ENCODE results near the gene UBE2E3. TPM values are rescaled to one million over a fixed set of nuclear protein-coding genes. Genes with fewer than 3 reads are reported as not detected.

The UBE2E3 gene
- total RNA-seq, 3 donors from 2014 or later, result 58.4 to 98.7 (median 77.0) TPM

- Histone ChIP-seq H3K36me3 (no peaks in the 10 kb centered on the region), H3K4me3 (no peak overlapping the region), H3K27me3 (no peaks in the 10 kb centered on the region), H3K27ac (no peak overlapping the region), H3K4me1 (no peaks in the 10 kb centered on the region), H3K9me3 (no peaks in the 10 kb centered on the region)
- intact Hi-C loops (cut with DNase I; ENCODE audit: low total_unique reads), result no loop called here
- TF ChIP-seq POLR2A (IDR thresholded peaks at IDR 0.05), result no peak
- no peak for TF ChIP-seq POLR2AphosphoS5 (IDR thresholded peaks at IDR 0.05)
- no peak for TF ChIP-seq CTCF (IDR thresholded peaks at IDR 0.05)
- DNase-seq (ENCODE audit: low spot score in 2 of 2), result no peak
Measured at GRCh38 chr2:180952731-180953336, 27.6 kb upstream of the UBE2E3 start.

- no peak overlapping the region for H3K27ac ChIP-seq
- no peak for DNase-seq (ENCODE audit: low spot score in 2 of 2)
- TF ChIP-seq POLR2A (IDR thresholded peaks at IDR 0.05) (no peak), CTCF (IDR thresholded peaks at IDR 0.05) (no peak)
- H3K4me1 ChIP-seq, result no peaks in the 10 kb centered on the region
- no peaks in the 10 kb centered on the region for H3K36me3 ChIP-seq
- intact Hi-C loops (cut with DNase I; ENCODE audit: low total_unique reads), result no loop called here
- H3K9me3 ChIP-seq, result no peaks in the 10 kb centered on the region
- no peak overlapping the region for H3K4me3 ChIP-seq
- H3K27me3 ChIP-seq, result no peaks in the 10 kb centered on the region
Measured at GRCh38 chr2:180953550-180953949, 26.9 kb upstream of the UBE2E3 start.

GRCh38 chr2:180955101-180955500 lies 25.3 kb upstream of the UBE2E3 start:
- intact Hi-C loops (cut with DNase I; ENCODE audit: low total_unique reads), result no loop called here
- DNase-seq (ENCODE audit: low spot score in 2 of 2), result no peak
- H3K9me3 ChIP-seq, result no peaks in the 10 kb centered on the region
- no peaks in the 10 kb centered on the region for H3K27me3 ChIP-seq
- H3K36me3 ChIP-seq, result no peaks in the 10 kb centered on the region
- H3K4me1 ChIP-seq, result no peaks in the 10 kb centered on the region
- H3K4me3 ChIP-seq, result no peak overlapping the region
- TF ChIP-seq CTCF (IDR thresholded peaks at IDR 0.05), result no peak
- TF ChIP-seq POLR2AphosphoS5 (IDR thresholded peaks at IDR 0.05), result no peak
- TF ChIP-seq POLR2A (IDR thresholded peaks at IDR 0.05), result no peak
- no peak overlapping the region for H3K27ac ChIP-seq

- Histone ChIP-seq H3K9me3 (no peaks in the 10 kb centered on the region), H3K27me3 (no peaks in the 10 kb centered on the region), H3K27ac (no peak overlapping the region), H3K4me1 (no peaks in the 10 kb centered on the region), H3K36me3 (no peaks in the 10 kb centered on the region), H3K4me3 (no peak overlapping the region)
- TF ChIP-seq POLR2AphosphoS5 (IDR thresholded peaks at IDR 0.05), result no peak
- no peak for DNase-seq (ENCODE audit: low spot score in 2 of 2)
- intact Hi-C loops (cut with DNase I; ENCODE audit: low total_unique reads), result no loop called here
Measured at GRCh38 chr2:180959787-180960186, 20.6 kb upstream of the UBE2E3 start.

- Histone ChIP-seq H3K27ac (no peak overlapping the region), H3K27me3 (no peaks in the 10 kb centered on the region)
- intact Hi-C loops (cut with DNase I; ENCODE audit: low total_unique reads), result no loop called here
Measured at GRCh38 chr2:180960982-180961381, 19.4 kb upstream of the UBE2E3 start.

More at GRCh38 chr2:180960982-180961381, 19.4 kb upstream of the UBE2E3 start:
- H3K36me3 ChIP-seq, result no peaks in the 10 kb centered on the region
- no peak for DNase-seq (ENCODE audit: low spot score in 2 of 2)
- H3K4me1 ChIP-seq, result no peaks in the 10 kb centered on the region
- TF ChIP-seq CTCF (IDR thresholded peaks at IDR 0.05) (no peak), POLR2AphosphoS5 (IDR thresholded peaks at IDR 0.05) (no peak), POLR2A (IDR thresholded peaks at IDR 0.05) (no peak)
- H3K4me3 ChIP-seq, result no peak overlapping the region
- no peaks in the 10 kb centered on the region for H3K9me3 ChIP-seq
